ENCODE measurements around the gene KLB.
"Not testable (repeated sequence)": the region's sequence is repeated elsewhere in the genome, so short reads cannot be mapped to it uniquely, and the experiment has no call there.

The KLB gene

DNA sequence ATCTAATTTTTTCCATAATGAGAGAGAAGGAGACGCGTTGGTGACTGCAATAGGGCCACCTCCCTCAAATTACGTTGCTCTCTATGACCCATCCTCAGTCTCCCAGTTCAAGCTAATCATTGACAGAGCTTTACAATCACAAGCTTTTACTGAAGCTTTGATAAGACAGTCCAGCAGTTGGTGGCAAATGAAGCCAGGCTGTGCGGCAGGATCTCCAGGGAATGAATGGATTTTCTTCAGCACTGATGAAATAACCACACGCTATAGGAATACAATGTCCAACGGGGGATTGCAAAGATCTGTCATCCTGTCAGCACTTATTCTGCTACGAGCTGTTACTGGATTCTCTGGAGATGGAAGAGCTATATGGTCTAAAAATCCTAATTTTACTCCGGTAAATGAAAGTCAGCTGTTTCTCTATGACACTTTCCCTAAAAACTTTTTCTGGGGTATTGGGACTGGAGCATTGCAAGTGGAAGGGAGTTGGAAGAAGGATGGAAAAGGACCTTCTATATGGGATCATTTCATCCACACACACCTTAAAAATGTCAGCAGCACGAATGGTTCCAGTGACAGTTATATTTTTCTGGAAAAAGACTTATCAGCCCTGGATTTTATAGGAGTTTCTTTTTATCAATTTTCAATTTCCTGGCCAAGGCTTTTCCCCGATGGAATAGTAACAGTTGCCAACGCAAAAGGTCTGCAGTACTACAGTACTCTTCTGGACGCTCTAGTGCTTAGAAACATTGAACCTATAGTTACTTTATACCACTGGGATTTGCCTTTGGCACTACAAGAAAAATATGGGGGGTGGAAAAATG, at the start of gene KLB:
KLB (plus strand) TSS at position 168 of the 821 bp plus-strand sequence; CDS start at position 188, 20 bp downstream.
- no peak for DNase-seq

DNA sequence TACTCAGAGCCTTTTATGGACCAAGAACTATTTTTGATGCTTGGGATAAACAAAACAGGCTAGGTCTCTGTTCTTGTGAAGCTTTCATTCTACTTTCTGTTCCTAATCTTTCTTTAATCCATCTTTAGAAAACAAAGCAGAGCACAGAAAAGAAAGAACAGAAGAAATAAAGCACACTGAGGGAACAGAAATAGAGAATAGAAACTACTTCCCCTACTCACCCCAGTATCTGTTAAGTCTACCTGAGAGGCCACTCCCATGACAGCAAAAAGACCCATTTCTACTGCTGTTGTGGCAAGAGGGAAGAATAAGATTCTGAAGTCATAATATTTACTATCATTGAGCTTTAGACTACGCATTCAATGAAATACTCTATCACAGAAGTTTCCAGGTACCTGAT, 49.7 kb upstream of the KLB start:
- no peak for DNase-seq

DNA sequence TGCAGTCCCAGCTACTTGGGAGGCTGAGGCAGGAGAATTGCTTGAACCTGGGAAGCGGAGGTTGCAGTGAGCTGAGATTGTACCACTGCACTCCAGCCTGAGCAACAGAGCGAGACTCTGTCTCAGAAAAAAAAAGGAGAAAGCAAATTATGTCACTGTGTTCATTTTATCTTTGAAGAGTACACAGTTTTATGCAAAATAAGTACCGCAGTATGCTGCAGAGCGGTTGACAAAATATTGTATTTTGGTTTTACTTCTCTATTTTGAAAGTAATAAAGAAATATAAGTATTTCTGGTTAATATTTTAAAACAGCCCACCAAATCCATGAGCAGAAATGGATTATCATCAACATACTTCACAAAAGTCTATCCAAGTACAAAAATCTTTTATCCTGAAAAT, 46.1 kb upstream of the KLB start:
- DNase-seq = not testable (repeated sequence)

DNA sequence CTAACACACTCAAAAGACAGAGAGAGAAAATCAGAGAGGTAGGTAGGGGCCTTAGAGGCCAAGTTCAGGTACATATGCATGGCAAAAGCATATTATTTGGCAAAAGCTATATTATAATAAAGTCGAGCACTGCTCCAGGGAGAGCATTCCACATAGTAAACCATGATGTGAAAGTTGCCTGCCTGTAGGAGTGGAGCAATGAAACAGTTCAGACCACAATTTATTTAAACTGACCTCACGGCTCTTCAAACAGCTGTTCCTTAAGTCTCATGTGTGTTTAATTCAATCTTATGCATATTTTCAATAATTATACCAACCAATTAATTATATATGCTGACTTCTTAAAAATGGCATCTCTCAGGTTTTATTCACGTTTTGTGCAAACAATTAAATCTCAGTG, 43.9 kb upstream of the KLB start:
- no peak for DNase-seq

DNA sequence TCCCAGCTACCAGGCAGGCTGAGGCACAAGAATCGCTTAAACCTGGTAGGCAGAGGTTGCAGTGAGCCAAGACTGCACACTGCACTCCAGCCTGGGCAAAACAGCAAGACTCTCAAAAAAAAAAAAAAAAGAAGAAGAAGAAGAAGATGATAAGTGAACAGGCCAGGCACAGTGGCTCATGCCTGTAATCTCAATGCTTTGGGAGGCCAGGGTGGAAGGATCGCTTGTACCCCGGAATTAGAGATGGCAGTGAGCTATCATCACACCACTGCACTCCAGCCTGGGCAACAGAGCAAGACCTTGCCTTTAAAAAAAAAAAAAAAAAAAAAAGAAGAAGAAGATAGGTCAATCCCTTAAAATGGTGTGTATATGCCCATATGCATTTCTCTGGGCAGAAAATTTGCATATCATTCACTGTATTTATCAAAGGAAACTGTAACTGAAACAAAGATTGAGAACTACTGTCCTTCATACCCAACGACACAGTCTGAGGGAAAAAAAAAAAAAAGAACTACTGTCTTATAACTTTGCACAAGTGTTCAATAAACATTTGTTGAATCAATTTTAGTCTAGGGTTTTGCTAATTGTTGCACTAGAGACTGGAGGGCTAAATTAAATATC, 42.8 kb upstream of the KLB start:
- DNase-seq = no peak

DNA sequence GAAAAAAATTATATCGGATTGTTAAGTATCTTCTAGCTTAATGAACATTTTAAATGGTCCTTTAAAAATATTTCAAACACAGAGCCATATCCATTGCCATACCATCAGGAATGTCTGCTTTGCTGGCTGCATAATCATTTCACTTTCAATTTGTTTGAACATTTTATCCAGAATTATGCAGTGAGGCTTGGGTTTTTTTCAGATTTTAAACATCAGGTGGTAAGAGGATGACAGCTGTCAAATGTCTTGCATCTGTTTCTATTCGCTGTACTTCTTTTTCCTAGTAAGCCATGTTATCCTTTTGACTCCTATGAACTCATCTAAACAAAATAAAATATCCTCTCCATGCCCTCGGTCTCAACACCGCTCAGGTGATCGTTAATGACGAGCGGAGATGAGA, 41.4 kb upstream of the KLB start:
- DNase-seq = no peak

DNA sequence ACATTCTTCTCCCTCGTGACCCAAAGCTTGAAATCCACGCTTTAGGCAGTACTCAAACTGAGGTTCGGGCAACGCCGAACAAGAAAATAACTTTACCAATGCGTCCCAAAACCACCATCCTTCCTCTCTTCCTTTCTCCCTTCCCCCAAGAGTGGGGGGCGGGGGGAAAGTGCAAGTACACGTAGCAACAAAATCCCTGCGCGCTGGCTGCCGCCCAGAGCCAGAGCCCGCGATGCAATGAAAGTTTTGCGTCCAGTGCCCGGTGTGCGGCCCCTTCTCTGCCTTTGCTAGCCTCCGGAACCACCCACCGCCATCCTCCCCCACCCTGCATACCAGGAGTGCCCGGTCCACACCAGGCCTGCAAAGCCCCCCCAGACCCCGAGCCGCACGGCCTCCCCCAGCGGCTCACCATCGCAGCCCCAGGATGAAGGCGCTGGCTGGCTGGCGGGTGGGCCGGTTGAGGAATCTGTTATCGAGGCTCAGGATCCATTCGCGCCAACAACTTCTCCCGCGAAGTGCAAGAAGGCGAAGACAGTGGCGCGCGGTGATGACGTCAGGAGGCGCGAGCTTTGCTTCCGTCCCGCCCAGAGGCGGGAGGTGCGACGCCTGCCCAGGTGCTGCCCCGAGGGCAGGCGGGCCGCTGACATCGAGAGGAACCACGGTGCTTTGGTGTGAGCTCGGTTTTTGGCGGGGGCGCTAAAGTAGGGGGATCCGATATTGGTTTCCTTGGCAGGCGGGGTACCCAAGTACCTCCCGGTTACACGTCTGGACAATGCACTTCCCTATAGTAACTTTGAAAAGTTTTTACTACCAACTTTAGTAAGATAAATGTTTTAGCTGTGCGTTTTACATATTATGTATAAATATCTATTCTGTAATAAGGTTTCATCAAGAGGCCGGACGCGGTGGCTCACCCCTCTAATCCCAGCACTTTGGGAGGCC, 40.6 kb upstream of the KLB start, which contains the start of gene RFC1:
RFC1 (minus strand) TSS at position 533 of the 942 bp plus-strand sequence; CDS start at position 412, 121 bp downstream.
- DNase-seq = peak; percentile 87

DNA sequence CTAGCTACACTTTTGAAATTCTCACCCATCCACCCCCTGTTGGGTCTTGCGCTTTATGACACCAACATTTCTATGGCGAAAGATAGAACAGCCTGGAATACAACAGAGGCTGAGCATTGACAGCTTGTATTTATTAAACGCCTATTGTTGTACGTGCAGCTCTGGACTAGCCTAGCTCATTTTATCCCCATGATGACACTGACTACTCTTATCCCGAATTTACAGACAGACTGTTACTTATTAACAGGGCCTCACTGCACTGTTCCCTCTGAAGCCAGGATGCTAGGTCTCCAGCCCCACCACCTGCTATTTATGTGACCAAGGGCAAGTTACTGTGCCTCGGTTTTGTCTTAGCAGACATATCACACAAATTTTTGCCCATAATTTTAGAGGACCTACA, 39.6 kb upstream of the KLB start:
- DNase-seq = no peak

DNA sequence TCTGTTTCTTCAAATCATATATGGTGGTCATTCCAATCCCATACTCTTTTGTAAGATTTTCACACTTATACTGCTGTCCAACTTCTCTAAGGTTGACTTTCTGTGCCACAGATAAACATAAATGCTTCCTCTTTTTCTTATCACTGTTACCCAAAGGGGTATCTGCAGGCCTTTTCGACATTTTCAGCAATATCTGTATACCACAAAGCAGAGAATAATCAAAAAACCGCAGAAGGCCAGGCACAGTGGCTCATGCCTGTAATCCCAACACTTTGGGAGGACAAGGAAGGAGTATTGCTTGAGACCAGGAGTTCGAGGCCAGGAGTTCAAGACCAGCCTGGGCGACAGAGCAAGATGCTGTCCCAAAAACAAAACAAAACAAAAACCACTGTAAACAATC, 37.4 kb upstream of the KLB start:
- DNase-seq = no peak

DNA sequence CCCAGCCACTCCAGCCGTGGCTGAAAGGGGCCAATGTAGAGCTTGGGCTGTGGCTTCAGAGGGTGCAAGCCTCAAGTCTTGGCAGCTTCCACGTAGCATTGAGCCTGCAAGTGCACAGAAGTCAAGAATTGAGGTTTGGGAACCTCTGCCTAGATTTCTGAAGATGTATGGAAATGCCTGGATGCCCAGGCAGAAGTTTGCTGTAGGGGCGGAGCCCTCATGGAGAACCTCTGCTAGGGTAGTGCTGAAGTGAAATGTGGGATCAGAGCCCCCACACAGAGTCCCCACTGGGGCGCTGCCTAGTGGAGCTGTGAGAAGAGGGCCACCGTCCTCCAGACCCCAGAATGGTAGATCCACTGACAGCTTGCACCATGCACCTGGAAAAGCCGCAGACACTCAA, 35.5 kb upstream of the KLB start:
- DNase-seq = not testable (repeated sequence)

DNA sequence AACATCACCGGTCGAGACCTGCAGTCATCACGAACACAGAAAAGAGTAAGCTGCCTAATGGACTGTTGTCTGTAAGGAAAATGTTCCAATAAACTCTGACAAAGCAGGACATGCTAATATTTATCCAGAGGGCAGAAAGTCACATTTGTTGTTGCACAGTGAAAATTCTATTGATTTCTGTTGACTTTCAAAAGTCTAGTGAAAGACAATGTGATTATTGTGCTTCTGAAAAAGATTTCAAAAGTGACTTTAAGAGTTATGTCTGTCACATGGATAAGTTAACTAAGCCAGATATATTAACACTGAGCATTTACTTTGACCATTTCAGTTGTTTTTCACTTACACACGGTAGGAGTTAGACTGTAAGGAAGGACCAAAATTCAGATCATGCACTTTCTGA, 31.3 kb upstream of the KLB start:
- no peak for DNase-seq

DNA sequence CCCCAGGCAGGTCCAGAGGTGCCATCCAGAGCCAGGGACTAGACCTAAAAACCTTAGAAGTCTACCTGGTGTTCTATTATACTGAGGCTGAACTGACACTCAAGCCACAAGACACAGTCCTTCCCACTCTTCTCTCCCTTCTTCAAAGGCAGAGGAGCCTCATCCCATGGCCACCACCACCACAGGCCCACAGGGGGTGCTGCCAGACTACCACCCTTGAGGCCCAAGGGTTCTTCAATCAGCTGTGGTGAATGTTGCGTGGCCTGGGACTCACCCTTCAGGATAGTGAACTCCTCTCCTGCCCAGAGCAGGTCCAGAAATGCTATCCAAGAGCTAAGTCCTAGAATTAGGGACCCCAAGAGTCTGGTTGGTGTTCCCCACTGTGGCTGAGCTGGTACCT, 23.0 kb upstream of the KLB start:
- DNase-seq = no peak

DNA sequence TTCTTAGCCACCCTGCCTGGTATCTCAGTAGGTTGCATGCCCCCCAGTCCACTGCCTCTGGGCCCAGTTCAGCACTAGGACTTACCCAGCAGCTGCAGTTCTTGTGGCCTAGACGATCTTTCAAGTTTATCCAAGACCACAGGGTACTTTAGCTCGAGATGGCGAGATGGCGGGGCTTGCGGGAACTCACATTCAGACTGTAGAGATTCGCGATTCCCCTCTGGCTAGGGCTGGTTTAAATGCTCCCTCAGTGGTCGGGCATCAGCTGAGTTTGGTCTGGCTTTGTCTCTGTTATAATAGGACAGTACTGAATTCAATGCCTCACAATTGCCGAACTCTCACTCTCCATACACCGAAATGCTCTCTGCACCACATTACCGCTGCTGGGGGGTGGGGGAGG, 22.2 kb upstream of the KLB start:
- no peak for DNase-seq

DNA sequence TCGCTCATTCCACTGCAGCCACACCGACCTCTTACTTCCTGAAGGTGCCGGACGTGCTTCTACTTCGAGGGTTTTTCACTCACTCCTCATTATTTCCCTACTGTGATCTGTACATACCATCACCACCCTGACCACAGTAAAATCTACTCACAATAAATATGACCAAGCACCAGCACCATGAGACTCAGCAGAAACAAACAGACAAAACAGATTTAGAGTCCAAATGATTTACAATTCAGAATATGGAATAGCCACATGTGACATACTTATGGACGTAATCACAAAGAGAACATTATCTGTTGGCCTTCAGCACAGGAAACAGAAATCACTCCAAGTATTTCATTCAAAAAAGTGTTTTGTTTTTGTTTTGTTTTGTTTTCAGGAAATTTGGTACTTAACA, 16.1 kb upstream of the KLB start:
- DNase-seq = no peak

DNA sequence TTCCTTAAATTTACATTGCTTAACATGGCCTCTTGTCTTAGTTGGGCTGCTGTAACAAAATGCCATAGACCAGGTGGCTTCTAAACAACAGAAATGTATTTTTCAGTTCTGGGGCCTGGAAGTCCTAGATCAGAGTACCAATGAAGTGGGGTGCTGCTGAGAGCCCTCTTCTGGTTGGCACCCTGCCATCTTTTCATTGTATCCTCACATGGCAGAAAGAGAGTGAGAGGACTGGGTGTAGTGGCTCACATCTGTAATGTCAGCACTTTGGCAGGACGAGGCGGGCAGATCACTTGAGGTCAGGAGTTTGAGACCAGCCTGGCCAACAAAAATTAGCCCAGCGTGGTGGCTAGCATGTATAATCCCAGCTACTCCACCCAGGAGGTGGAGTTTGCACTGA, 12.0 kb upstream of the KLB start:
- DNase-seq = no peak

DNA sequence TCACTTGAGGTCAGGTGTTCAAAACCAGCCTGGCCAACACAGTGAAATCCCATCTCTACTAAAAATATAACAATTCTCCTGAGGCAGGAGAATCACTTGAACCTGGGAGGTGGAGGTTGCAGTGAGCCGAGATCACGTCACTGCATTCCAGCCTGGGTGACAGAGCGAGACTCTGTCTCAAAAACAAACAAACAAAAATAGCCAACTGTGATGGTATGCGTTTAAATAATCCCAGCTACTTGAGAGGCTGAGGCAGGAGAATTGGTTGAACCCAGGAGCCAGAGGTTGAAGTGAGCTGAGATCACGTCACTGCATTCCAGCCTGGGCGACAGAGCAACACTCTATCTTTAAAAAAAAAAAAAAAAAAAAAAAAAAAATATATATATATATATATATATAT, 5.1 kb upstream of the KLB start:
- not testable (repeated sequence) for DNase-seq

DNA sequence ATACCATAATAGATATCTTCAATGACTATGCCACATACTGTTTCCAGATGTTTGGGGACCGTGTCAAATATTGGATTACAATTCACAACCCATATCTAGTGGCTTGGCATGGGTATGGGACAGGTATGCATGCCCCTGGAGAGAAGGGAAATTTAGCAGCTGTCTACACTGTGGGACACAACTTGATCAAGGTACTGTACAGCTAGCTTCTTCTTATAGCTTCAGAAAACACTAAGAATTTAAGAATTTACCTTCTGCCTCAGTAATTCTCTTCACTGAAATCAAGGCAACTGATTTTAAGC, 805 bp downstream of the KLB start:
- no peak for DNase-seq

DNA sequence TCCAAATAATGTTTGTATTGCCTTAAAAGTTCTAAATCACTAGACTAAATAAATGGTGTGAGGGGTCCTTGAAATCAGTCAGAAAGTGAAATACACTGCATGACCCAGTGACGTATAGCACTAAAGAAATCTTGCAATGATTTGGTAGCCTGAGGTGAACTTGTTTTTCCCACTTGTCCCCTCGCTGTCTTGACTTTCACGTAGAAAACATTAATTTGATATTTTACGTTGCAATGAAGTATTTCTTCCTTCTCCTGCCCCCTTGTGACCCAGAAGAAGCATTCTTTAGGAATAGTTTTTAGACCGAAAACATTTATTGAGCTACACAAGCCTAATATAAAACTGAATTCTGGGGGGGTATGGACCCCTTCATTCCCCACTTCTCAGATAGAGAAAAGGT, 3.7 kb downstream of the KLB start:
- DNase-seq = no peak

DNA sequence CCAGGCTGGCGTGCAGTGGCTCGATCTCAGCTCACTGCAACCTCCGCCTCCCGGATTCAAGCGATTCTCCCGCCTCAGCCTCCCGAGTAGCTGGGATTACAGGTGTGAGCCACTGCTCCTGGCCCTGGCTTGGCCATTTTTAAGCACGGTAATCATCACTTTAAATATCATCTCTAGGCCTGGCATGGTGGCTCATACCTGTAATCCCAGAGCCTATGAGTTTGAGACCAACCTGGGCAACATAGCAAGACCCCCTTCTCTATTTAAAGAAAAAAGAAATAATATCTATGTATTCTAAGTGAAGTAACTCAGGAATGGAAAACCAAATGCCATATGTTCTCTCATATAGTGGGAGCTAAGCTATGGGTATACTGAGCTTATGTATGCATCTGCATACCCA, 4.8 kb downstream of the KLB start:
- not testable (repeated sequence) for DNase-seq

DNA sequence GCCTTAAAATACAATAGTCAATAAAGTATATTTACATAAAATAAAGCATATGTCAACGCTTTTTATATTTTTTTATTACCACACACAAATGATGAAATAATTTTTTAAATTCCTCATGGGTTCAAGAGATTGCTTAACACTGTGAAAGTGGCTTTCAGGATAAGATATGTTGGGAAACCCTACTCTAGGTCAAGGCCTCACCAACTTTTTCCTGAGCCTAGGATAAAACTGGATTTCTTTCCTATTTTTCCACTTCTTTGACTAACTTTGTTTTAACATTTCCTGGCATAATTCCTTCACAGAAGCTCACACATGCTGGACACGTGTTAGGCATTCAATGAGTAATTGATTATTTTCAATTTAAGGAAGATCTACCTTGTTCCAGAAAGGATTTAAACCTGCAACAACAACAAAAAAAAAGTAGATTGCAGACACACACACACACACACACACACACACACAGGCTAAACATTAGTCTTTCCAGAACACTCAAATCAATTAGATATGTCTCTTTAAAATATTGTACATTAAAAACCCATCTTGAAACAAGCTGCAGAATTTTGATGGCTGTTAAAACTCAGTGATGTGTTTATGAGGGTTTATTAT, 9.1 kb downstream of the KLB start:
- DNase-seq = no peak

DNA sequence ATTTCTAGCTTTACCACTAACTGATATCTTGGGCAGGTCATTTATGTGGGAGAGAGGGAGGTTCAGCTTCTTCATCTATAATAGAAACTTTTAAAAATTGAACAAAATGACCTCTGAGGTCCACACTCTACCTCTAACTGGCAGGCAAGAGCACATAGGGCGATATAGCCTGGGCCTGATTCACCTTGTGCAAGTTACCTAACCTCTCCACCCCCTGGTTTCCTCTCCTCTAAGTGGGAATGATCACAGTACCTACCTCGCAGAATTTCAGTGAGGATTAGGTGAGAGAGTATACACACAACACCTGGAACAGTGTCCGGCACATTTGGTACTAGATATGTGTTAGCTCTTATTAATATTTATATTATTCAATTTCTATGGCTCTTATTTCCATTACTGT, 15.5 kb downstream of the KLB start:
- DNase-seq = no peak

DNA sequence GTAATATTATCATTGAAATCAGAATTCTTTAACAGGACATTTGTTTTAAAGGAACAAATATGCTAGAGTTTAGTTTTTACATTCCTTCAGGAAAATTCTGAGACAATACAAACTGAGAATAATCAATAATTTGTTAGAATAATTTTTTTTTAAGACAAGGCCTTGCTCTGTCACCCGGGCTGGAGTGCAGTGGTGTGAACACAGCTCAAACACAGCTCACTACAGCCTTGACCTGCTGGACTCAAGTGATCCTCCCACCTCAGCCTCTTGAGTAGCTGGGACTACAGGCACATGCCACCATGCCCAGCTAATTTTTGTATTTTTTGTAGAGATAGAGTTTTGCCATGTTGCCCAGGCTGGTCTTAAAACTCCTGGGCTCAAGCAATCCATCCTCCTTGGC, 18.6 kb downstream of the KLB start:
- DNase-seq = not testable (repeated sequence)

DNA sequence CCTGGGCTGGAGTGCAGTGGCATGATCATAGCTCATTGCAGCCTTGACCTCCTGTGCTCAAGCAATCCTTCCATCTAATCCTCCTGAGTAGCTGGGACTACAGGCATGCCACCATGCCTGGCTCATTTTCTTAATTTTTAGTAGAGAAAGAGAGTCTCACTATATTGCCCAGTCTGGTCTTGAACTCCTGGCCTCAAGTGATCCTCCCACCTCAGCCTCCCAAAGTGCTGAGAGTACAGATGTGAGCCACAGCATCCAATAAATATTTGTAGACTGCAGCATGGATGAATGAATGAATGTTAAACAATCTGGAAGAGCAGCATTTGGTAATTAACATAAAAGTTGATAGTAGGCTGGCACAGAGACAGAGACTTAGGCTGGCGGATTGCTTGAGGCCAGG, 20.0 kb downstream of the KLB start:
- DNase-seq = no peak
